GM19468 (cell line): Measurements from ENCODE around the gene ZNF319.
"Not testable (repeated sequence)": the region's sequence is repeated elsewhere in the genome, so short reads cannot be mapped to it uniquely, and the experiment has no call there.

ENCODE experiments used
- ATAC-seq: cut with Tn5 transposase; IDR thresholded peaks from one replicate; pipeline ENCODE4 v1.9.1; 2021; ENCODE audit warnings: mild to moderate bottlenecking, moderate library complexity, moderate number of reproducible peaks; ENCODE audit not compliant: unreplicated experiment; ENCODE audit errors: extremely low read depth

ZNF319 gene

DNA sequence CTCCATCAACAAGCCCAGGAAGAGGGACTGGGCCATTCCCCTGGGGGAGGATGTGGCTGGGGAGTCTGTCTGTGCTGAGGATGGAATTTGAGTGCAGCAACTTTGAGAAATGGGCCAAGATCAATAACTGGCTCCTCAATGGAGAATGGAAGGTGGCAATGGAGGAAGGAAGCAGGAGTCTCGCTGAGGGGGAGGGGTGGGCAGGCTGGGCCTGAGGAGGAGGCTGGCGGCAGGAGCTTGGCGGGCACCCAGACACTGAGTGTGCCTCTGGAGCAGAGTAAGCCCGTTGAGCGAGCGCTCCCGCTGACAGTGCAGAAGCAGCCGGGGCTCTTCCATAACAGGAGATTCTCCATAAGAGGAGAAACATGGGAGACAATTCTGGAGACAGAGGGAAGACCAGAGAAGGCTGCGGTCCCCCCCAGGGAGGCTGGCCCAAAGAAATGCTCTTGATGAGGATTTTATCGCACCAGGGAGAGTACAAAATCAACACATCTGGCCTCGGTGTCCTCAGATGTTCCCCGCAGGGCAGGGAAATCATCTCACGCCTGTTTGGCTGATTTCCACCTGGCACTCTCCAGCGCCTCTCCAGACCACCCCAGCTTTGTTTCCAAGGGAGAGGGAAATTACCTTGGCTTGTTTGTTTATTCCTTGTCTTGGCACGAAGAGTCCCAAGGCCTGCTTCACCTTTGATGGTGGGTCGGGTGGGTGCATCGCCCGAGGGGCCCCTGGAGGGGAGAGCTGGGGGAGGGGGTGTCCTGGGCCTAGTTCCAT is 22.3 kb upstream of the ZNF319 start:
- no peak for ATAC-seq

DNA sequence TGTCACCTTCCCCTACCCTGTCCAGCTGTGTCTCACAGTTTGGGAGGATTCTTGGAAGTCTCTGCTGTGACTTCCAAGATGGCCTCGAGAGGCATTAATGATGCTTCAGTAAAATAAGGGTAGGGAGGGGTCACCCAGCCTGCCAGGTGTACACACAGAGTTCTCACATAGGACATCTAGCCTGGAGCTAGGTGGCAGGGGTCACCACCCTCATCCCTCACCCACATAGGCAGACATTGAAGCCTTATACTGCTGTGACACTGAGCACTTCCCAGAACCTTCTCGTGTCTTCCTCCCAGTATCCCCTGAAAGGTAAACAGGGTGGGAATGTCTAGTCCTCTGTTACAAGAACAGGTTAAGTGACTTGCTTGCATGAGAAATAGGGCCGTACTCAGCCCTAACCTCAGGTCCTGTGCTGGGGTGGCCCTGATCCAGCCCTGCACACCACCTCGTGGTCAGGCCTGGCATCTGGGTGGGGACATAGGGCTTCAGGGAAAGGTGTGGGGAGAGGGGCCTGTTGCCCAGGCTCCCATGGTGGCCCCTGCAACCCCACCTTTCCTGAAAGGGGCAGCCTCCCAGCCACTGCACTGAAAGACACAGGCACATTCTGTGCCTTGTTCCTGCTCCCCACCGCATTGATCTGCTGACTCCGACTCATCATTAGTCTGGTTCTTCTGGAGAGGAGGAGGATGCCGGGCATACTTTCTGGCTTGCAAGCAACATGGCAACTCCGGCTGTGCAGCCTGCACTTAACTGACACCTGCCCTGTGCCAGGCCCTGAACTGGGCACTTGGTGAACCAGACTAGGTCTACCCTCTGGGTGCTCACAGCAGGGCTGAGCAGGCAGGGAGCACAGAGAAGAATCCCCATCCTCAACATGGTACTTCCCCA is 21.4 kb upstream of the ZNF319 start:
- ATAC-seq, result no peak

DNA sequence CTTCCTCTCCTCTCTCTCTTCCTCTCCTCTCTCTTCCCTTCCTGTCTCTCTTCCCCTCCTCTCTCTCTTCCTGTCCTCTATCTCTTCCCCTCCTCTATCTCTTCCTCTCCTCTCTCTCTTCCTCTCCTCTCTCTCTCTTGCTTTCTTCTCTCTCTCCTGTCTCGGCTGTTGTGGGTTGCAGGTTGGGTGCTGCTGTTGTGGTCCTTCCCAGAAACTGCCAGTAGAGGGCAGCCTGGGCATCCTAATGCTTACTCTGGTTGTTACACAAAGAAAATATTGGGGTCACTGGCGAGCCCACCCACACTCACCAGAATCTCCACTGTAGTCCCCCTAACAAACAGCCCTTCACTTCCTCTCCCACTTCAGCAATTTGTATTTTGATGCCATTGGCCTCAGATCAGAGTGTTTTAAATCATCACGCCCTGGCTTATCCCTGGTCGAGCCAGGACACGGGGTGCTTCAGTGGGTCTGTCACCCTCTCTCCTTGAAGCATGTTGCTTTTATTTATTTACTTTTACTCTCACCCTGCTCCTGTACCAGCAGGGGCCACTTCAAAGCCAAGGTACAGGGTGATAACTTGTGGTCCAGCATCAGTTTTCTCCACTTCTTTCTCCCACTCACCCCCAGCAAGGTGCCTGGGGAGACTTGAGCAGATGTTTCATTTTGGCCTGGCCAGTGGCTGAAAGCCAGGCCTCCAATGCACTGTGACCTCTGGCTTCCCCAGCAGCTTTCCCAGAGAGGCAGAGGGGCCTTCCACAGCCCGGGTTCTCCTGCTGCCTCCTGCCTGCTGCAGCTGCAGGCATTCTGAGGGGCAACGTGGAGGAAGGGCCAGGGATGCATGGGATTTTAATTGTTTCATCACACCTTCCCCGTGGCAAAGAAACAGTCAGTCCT is 20.4 kb upstream of the ZNF319 start:
- ATAC-seq, result no peak

DNA sequence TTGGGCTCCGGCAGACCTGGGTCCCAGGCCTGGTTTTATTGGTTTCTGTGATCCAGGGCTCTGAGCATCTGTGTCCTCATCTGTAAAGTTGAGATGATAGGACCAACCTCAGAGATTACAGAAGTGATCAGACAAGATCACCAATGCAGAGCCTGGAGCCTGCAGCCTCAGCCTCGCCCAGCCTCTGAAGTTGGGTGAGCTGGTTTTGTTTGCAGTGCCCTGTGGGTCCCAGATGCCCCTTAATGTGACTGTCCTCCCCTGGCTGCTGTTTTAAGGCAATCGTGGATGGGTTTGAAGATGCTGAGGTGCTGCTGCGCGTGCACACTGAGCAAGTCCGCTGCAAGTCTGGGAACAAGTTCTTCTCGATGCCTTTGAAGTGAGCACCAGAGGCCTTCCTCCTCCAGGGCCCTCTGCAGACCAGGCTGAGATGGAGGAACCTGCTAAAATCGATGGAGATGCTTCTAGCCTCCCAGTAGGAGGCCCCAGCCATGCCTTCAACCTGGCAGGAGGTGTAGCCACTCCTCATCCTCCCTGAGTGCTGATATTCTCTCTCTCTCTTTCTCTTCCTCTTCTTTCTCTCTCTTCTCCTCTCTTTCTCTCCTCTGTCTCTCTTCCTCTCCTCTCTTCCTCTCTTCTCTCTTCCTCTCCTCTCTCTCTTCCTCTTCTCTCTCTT is 19.5 kb upstream of the ZNF319 start:
- no peak for ATAC-seq

DNA sequence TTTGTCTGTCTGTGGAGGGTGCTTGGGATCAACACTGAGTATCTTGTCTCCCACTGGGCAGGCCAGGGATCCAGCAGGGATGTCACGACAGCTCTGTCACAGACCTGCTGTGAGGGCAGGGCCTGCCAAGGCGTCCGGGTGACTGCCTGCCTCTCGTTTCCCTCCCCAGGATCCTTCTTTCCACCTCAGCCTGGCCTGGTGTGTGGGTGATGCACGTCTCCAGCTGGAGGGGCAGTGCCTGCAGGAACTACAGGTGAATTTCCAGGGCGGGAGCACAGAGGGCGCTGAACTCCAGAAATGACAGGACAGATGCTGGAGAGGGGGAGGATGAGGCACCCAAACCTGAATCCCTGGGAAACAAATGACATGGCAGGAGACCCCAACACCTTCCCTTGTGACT is 18.3 kb upstream of the ZNF319 start:
- no peak for ATAC-seq

DNA sequence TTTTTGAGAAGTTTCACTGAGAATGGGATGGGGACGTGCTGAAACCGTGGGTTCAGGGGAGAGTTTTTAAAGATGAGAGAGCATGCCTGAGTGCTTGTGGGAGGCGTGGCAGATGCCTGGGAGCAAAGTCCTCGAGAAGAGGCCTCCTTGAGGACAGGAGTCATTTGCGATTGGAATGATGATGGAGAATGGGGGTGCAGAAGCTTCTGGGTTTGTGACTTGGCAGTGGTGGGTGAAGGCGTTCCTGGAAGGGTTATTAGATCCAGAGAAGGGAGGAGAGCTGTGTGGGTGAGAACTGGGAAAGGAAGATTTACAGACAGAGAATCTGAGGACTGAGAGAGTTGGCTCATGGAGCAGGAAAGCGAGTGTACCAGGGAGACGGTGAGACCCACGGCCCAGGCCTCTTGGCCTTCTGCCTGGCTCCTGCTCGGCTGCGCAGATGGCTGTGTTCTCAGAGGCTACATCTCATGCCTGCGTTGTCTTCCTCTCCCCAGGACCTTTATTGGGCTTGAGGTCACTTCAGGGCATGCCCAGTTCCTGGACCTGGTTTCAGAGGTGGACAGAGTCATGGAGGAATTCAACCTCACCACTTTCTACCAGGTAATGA is 16.5 kb upstream of the ZNF319 start:
- no peak for ATAC-seq

DNA sequence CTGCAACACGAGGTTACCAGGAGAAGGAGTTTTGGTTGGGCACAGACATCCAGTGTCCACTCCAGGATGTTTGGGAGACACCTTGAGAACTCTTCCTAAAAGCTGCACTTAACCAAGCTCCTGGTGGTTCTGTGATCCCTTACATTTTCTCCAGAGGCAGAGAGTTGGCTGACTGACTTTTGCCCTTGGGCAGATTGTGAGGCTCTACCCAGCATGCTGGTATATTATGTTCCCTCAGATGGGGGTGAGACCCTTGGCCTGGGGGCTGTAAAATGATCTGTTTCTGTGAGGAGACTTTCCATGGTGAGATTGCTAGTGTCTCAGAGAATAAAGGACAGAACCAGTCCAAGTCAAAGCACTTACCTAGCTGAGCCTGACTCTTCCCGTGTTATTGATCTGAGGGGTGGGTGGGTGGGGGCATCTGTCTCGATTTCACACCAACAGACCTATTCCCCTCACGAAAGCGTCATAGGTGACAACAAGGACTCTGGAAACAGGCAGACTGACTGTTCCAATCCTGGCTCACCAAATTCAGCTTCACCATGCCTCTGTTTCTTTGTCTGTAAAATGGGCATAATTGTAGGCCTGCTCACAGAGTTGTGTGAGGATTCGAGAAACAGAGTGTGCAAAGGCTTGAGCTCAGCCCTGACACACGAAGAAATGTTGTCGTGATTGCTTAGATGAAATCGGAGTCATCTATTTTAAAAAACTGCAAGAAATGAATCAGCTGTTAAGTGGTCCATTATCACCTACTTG is 12.9 kb upstream of the ZNF319 start:
- ATAC-seq, result no peak

DNA sequence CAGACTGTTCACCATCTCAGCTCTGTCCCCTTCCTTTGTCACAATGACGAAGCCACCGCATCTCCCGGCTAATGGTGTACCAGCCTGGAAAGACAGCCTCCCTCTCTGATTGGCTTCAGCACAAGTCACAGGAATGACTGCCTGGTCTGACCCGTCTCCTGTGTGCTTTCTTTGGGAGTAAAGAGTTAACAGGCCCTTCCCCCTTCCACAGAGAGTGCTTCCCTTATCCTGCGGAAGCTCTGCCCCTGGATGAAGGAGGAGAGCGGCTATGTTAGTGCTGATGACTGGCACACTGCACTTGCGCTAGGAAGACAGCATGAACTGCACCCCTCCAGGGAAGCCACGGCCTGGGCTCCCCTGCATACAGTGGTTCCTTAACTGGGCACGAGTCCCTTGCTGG is 12.0 kb upstream of the ZNF319 start:
- no peak for ATAC-seq

DNA sequence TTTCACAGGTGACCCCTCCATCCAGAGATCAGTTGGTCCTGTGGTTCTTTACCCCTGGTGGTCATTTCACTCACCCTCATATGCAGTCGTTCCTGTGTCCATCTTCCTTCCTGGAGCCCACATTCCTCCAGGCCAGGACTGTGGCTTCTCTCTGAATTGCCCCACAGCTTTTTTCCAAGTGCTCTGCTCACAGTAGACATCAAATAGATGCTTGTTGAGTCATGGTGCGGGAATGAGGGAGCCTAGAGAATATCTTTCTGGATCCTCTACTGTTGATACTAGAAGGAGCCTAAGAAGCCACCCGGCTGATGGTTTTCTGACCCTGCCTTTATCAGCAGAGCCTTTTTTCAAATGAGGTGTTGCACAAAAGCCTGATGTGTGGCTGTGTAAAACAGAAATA is 11.2 kb upstream of the ZNF319 start:
- ATAC-seq, result no peak

DNA sequence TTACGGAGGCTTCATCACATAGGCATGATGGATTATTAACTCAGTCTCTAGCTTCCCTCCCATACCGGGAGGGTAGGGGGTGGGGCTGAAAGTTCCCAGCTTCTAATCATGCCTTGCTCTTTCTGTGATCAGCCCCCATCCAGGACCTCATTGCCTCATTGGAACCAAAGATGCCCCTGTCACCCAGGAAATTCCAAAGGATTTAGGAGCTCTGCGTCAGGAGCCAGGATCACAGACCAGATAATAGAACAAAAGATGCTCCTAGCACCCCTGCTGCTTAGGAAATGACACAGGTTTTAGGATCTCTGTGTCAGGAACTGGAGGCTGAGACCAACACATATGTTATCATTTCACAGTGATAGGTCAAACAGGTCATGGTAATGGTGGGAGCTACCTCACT is 10.4 kb upstream of the ZNF319 start:
- no peak for ATAC-seq

DNA sequence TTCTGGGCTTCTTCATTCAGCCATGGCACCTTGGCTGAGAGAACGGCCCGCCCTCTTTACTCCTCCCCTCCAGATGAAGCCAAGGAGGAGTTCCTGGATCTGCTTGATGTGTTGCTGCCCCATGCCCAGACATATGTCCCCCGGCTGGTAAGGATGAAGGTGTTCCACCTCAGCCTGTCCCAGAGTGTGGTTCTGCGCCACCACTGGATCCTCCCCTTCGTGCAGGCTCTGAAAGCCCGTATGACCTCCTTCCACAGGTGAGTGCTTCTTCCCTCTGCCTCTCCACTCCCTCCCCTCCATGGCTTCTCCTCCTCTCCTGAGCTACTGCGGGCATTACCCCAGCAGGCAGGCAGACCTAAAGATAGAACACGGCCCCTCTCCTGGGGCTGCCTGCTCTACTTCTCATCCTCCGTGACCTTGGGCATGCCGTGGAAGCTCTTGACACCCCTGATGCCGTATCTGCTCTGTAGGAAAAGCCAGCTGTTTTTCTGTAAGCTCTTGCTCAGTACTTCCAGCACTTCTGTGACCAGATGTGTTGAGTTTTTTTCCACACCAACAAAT is 9.5 kb upstream of the ZNF319 start:
- ATAC-seq, result no peak

DNA sequence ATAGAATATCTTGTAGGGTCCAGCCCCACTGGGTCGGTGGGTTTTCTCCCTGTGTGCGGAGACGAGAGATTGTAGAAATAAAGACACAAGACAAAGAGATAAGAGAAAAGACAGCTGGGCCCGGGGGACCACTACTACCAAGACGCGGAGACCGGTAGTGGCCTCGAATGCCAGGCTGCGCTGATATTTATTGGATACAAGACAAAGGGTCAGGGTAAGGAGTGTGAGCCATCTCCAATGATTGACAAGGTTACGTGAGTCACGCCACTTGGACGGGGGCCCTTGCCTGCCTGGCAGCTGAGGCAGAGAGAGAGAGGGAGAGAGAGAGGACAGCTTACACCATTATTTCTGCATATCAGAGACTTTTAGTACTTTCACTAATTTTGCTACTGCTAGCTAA is 4.3 kb upstream of the ZNF319 start:
- ATAC-seq, result not testable (repeated sequence)

DNA sequence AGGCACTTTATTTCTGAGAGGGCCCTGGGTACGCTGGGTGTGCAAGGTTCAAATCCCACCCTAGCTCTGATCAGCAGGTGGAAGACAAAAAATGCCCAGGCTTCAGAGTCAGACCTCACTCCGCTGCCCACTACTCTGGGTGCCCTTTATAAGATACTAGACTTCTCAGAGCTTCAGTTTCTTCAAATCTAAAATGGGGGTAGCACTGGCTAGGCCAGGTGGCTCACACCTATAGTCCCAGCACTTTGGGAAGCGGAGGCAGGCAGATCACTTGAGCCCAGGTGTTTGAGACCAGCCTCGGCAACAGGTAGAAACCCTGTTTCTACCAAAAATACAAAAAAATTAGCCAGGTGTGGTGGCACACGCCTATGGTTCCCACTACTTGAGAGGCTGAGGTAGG is 2.5 kb upstream of the ZNF319 start:
- ATAC-seq, result no peak

DNA sequence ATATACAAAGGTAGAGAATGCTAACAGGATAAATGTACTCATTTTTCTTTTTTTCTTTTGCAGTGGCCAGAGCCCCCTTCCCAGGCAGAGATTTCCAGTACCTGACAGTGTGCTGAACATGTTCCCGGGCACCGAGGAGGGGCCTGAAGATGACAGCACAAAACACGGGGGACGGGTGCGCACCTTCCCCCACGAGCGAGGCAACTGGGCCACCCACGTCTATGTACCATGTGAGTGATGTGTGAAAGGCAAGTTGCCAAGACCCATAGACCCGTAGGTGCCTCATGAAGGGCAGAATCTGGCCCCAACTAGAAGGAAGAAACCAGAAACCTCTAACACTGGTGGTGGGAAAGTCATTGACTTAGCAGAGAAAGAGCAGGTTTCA is 1.9 kb upstream of the ZNF319 start:
- ATAC-seq, result no peak

DNA sequence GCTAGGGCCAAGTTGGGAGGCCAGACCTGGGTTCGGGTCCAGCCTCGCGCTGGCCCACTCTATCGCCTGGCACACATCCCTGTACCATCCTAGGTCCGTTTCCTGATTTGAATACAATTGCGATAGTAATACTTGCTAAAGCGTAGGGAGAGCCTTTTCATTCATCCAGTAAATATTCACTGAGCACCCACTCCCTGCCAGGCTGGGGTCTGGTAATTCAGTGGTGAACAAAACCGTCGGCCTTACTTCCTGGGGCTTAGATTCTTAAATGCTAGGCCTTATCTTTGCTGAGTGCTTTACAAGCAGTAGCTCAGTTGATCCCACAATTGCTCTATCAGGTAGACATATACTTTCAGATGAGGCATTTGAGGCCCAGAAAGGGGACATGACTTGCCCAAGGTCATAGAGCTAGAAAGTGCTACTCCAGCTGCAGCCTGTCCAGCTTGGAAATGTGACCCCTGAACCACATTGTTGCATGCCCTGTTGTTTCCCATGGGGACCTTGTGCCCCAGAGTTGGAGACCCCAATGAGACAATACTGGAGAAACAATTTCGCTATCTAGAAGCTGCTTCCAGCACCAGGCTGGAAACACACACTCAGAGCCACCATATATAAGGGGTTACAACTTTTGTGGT is 1.4 kb upstream of the ZNF319 start:
- ATAC-seq, result no peak

DNA sequence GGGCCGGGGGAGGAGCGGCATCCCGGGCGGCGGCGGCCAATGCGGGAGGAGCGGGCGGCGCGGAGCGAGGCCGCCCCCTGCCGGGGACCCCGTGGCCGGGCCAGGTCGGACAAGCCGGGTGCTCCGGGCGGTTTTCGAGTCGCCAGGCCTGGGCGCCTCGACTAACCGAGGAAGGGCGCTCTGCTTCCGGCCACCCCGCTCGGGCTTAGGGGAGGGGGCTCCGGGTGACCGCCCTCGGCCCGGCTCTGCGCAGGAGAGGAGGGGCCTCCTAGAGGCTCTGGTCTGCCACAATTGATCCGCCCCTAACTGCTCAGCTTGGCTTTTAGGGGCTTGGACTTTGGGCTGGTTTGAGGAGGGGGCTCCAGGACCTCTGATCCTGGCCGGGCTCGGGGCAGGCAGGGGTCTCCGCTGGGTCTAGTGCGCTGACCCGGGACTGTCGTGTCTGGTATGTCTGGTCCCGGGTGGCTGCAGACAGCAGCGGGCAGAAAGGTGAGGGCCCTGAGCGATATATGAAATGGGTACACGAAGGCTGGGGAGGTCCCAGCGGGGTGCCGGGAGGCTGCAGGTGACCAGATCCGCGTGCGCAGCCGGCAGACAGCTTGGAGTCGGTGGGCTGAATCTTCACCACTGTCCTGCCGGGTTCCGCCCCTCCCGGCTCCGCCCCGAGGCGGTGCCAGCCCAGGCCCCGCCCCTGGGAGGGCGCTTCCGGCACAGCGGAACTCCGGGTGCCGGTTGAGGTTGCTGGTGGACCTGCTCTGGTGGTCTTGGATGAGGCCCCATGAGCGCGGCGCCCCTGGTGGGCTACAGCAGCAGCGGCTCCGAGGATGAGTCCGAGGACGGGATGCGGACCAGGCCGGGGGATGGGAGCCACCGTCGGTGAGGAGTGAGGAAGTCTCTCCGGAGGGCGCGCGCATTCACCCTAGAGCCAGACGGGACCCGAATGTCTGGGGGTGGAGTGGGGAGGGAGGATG is 519 bp upstream of the ZNF319 start, which contains the start of gene USB1:
Gene USB1, plus strand, starts transcription at position 702 of the 971 bp plus-strand sequence. Its CDS starts 77 bp downstream, at position 779.
- peak; percentile 76 for ATAC-seq
